Subcutaneous adipose tissue (tissue), 4 donors: ENCODE data around the gene WASHC4. TPM values are rescaled to one million over a fixed set of nuclear protein-coding genes. Genes with fewer than 3 reads are reported as not detected.

Source experiments
- CTCF ChIP-seq: fragments of 450-650 bp; IDR thresholded peaks from one replicate; pipeline ENCODE4 v1.5.1; 2016; ENCODE audit warnings: low read depth, mild to moderate bottlenecking, control low read depth, antibody characterized with exemption, moderate library complexity
- total RNA-seq, 4 donors: library from RNA; depleted of rRNA; stranded (reverse); fragments of >200 nt; gene quantifications; one replicate each; pipeline ENCODE4 v1.1.0, GENCODE V29; 2016

The WASHC4 gene
- total RNA-seq, 4 donors from 2014 or later, result 77.6 to 132 (median 118) TPM

DNA sequence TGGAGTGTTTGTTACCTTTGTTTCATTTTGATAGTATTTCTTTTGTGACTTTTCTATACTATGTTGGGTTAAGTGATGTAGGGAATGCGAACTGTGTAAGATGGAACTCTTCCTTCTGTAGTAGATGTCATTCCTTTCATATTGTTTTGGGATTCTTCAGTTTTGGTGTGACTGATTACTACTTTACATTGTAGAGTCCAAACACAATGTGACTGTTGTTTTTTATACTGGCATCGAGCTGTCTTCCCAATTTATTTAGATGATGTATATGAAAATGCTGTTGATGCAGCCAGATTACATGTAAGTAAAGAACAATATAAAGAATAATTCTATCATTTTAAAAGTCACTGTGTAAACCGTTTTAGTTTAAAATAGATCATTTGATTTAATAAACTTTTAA is 34.7 kb downstream of the WASHC4 start:
- TF ChIP-seq CTCF, result no peak

DNA sequence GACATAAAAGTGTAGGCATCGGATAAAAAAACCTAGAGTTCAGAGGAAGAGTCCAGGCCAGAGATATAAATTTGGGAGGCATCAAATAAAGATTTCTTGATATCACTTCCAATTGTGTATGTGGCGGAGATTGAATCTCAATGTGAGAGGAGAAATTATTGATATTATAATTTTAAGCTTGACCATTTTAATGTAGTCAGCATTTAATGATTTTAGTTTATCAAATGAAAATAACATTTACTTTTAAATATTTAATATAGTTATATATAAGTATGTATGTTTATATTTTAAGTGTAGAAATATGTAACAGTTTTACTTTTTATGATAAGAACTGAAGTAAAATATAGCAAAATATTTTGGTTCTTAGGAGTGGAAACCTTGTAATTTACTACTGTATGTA is 48.7 kb downstream of the WASHC4 start:
- TF ChIP-seq CTCF, result no peak

DNA sequence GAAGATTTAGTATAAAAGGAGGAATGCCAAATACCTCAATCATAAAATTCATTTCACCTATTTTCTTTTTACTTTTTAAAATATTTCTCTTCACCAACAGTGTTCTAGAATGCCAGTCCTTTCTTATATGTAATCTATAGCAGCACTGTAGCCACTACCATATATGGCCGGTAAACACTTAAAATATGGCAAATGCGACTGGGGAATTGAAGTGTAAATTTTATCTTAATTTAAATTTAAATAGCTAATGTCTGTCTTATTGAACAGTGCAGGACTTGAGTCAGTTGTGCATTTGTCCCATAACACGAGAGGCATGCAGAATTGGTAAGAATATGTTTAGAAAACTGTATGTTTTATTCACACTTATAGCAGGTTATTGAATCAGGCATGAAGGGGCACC is 50.1 kb downstream of the WASHC4 start:
- no peak for TF ChIP-seq CTCF

- TF ChIP-seq CTCF, result no peak
These were observed 51.3 kb downstream of the WASHC4 start for GRCh38 chr12:105158876-105159275.

DNA sequence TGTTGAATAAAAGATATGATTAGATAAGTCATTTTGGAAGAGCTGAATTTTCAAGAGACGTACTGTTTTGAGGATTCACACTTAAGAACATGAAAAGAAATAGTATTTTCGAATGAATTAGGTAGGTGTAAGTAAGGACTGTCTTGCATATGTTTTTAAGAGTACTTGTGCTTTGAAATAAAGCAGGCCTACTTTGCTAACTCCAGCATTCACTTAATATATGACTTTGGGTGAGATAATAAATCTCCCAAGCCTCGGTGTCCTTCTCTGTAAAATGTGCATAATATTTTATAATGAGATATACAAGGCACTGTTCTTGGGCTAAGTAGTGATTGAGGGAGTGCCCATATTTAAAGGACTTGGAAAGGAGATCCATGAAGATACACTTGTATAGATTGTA is 54.6 kb downstream of the WASHC4 start:
- no peak for TF ChIP-seq CTCF

DNA sequence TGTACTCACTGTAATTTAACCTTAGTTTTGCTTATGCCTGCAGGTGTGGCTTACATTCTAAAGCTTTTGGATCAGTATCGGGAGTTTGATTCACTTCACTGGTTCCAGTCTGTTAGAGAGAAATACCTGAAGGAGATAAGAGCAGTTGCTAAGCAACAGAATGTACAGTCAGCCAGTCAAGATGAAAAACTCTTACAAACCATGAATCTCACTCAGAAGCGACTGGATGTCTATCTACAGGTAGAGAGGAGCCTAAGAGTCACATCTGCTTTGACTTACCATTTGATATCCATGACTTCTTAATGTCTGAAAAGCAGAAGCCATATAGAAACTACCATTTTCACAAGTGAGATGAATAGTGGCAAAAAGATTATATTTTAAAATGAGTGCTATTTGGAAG is 56.5 kb downstream of the WASHC4 start:
- TF ChIP-seq CTCF, result no peak

- no peak for TF ChIP-seq CTCF
These were observed 59.2 kb downstream of the WASHC4 start for GRCh38 chr12:105166736-105167135.
